GM23338 (cell line): ENCODE data around the gene SP6. TPM values are rescaled to one million over a fixed set of nuclear protein-coding genes. Genes with fewer than 3 reads are reported as not detected.
A peak's percentile ranks its signal among the peaks of the same experiment; 100 is the strongest.

Experiments used
- ATAC-seq: fragments of 200-7000 bp; cut with Tn5 transposase; 3 replicates; pipeline ENCODE4 v1.9.1; 2020
- DNase-seq: peaks from one replicate; pipeline ENCODE4 v3.0.0-alpha.2; 2015; ENCODE audit warnings: low spot score
- H2AFZ ChIP-seq: fragments of 200-600 bp; sonication (generic); 2 replicates; pipeline ENCODE4 v1.8.0; 2016; ENCODE audit warnings: antibody characterized with exemption, mild to moderate bottlenecking, moderate library complexity
- H3F3A ChIP-seq: fragments of 200-600 bp; sonication (generic); replicated peaks from 2 replicates; pipeline ENCODE4 v1.8.0; 2017; ENCODE audit warnings: antibody characterized with exemption, mixed run types, low read depth
- H3K27ac ChIP-seq: fragments of 200-600 bp; sonication (generic); 2 replicates; pipeline ENCODE4 v1.6.1; 2016; ENCODE audit warnings: low read depth
- H3K27me3 ChIP-seq: fragments of 200-600 bp; sonication (generic); 2 replicates; pipeline ENCODE4 v1.8.0; 2016; ENCODE audit warnings: mild to moderate bottlenecking, mixed run types, moderate library complexity; ENCODE audit not compliant: insufficient read depth
- H3K36me3 ChIP-seq: fragments of 200-600 bp; sonication (generic); 2 replicates; pipeline ENCODE4 v1.8.0; 2016; ENCODE audit warnings: mild to moderate bottlenecking; ENCODE audit not compliant: insufficient read depth
- H3K4me1 ChIP-seq: fragments of 200-600 bp; sonication (generic); 2 replicates; pipeline ENCODE4 v1.8.0; 2016; ENCODE audit warnings: mild to moderate bottlenecking, moderate library complexity; ENCODE audit not compliant: insufficient read depth
- H3K4me2 ChIP-seq: fragments of 200-600 bp; sonication (generic); 2 replicates; pipeline ENCODE4 v1.7.1; 2017; ENCODE audit warnings: mixed run types
- H3K4me3 ChIP-seq: fragments of 200-600 bp; sonication (generic); 2 replicates; pipeline ENCODE4 v1.6.1; 2016; ENCODE audit warnings: mixed run types
- H3K79me2 ChIP-seq: fragments of 200-600 bp; sonication (generic); replicated peaks from 2 replicates; pipeline ENCODE4 v1.8.0; 2017; ENCODE audit warnings: mild to moderate bottlenecking; ENCODE audit not compliant: insufficient read depth
- H3K9me2 ChIP-seq: fragments of 200-600 bp; sonication (generic); 2 replicates; pipeline ENCODE4 v1.8.0; 2017; ENCODE audit not compliant: insufficient read depth
- H4K20me1 ChIP-seq: fragments of 200-600 bp; sonication (generic); replicated peaks from 2 replicates; pipeline ENCODE4 v1.8.0; 2017; ENCODE audit warnings: mild to moderate bottlenecking; ENCODE audit not compliant: insufficient read depth
- H3K27ac Mint-ChIP-seq: 2 replicates; pipeline ENCODE4 v1.8.0; 2020; ENCODE audit warnings: inconsistent platforms, mild to moderate bottlenecking, moderate library complexity, mixed read lengths
- H3K27me3 Mint-ChIP-seq: 3 replicates; pipeline ENCODE4 v1.8.0; 2022; ENCODE audit warnings: low read depth, mild to moderate bottlenecking, moderate library complexity, mixed read lengths, inconsistent platforms; ENCODE audit not compliant: insufficient read depth, poor library complexity
- H3K36me3 Mint-ChIP-seq: 3 replicates; pipeline ENCODE4 v1.8.0; 2021; ENCODE audit warnings: low read depth, mild to moderate bottlenecking, inconsistent platforms, moderate library complexity, mixed read lengths
- H3K4me1 Mint-ChIP-seq: 3 replicates; pipeline ENCODE4 v1.8.0; 2020; ENCODE audit warnings: mild to moderate bottlenecking, inconsistent platforms, mixed read lengths
- H3K4me3 Mint-ChIP-seq: 3 replicates; pipeline ENCODE4 v1.8.0; 2021; ENCODE audit warnings: moderate library complexity, mild to moderate bottlenecking, inconsistent platforms, mixed read lengths
- H3K9me3 Mint-ChIP-seq: 3 replicates; pipeline ENCODE4 v1.8.0; 2020; ENCODE audit warnings: moderate library complexity, mild to moderate bottlenecking, inconsistent platforms, mixed read lengths
- ETS1 ChIP-seq: IDR thresholded peaks from 2 replicates; pipeline ENCODE4 v1.6.1; 2016; ENCODE audit warnings: antibody characterized with exemption
- EZH2 ChIP-seq: fragments of 200-600 bp; sonication (generic); IDR thresholded peaks from one replicate; pipeline ENCODE4 v1.8.0; 2017; ENCODE audit warnings: antibody characterized with exemption, mild to moderate bottlenecking, low read depth; ENCODE audit not compliant: unreplicated experiment
- NANOG ChIP-seq: IDR thresholded peaks from 2 replicates; pipeline ENCODE4 v1.6.1; 2016; ENCODE audit warnings: antibody characterized with exemption, borderline replicate concordance
- POLR2AphosphoS5 ChIP-seq: IDR thresholded peaks from 2 replicates; pipeline ENCODE4 v1.6.1; 2016; ENCODE audit warnings: antibody characterized with exemption, low read depth
- STAT1 ChIP-seq: IDR thresholded peaks from one replicate; pipeline ENCODE4 v1.6.1; 2016; ENCODE audit warnings: antibody characterized with exemption; ENCODE audit not compliant: unreplicated experiment
- ZNF331 ChIP-seq: fragments of 250-450 bp; sonication (Bioruptor Pico); IDR thresholded peaks from 2 replicates; pipeline ENCODE4 v1.5.0; 2020; ENCODE audit warnings: low read depth, mild to moderate bottlenecking, moderate library complexity
- polyA plus RNA-seq: library from polyadenylated mRNA; unstranded; fragments of >200 nt; fragmentation: Nextera tagmentation; extraction: Ambion mirVana; gene quantifications from 2 replicates; pipeline ENCODE4 v1.2.1, GENCODE V29; 2016
- total RNA-seq: library from RNA; depleted of rRNA; stranded (reverse); fragments of >200 nt; shearing (Covaris generic); gene quantifications from 2 replicates; pipeline ENCODE4 v1.2.3, GENCODE V29; 2014
- TF ChIP-seq, protein P1 (sequence below), 2 experiments: fragments of 200-600 bp in 1 of 2; sonication (generic) in 1 of 2; conservative IDR thresholded peaks; 2 replicates each; pipeline versions ENCODE4 v1.5.1 to v1.6.1; 2016 to 2017; ENCODE audit warnings: antibody characterized with exemption in 2 of 2, low read depth in 2 of 2, mild to moderate bottlenecking in 2 of 2, moderate library complexity in 1 of 2
- TF ChIP-seq, protein P2 (sequence below): fragments of 250-450 bp; sonication (Bioruptor Pico); IDR thresholded peaks from 2 replicates; pipeline ENCODE4 v1.5.0; 2020; ENCODE audit warnings: mild to moderate bottlenecking, moderate library complexity

Gene SP6
- total and polyA plus RNA-seq, 2 experiments from 2014 or later, result 0.13 to 1.0 TPM

DNA sequence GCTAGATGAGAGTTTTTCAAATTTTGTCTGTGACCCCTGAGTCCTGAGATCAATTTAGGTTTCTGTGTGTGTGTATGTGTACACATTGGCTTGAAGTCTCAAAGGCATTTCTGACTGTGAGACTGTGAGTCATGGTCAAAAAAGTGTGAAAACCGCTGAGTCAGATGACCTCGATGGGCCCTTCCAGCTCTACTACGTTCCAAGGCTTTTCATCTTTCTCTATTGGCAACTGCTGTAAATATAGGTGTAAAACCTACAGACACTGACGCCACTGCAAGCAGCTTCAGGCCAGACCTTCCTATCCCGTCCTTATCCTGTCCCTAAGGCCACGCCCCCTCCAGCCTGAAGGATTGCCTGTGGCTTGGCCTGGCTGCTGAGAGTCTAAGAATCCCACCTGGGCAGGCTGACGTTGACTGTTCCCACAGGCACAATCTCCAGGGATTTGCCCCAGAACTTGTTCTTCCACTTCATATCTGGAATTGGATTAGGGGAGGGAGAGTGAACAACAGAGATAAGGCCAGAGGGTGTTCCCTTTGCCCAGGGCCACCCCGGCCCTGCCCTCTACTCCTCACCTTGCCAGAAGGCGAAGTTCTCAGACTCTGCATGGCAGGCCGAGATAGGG lies 40.7 kb downstream of the SP6 start:
- peak; percentile 80 for ATAC-seq
- peaks cover 5% of the 10 kb centered on the region for H3K27me3 Mint-ChIP-seq
- Histone ChIP-seq H3F3A (no peaks in the 10 kb centered on the region), H3K79me2 (no peaks in the 10 kb centered on the region), H3K4me3 (no peak overlapping the region), H2AFZ (no peak overlapping the region), H3K9me2 (no peaks in the 10 kb centered on the region), H3K36me3 (no peaks in the 10 kb centered on the region), H4K20me1 (no peaks in the 10 kb centered on the region), H3K27me3 (no peaks in the 10 kb centered on the region), H3K4me1 (no peaks in the 10 kb centered on the region), H3K27ac (no peak overlapping the region), H3K4me2 (no peak overlapping the region)
- DNase-seq, result peak; percentile 56
- TF ChIP-seq NANOG, result no peak
- TF ChIP-seq, protein P1, sequence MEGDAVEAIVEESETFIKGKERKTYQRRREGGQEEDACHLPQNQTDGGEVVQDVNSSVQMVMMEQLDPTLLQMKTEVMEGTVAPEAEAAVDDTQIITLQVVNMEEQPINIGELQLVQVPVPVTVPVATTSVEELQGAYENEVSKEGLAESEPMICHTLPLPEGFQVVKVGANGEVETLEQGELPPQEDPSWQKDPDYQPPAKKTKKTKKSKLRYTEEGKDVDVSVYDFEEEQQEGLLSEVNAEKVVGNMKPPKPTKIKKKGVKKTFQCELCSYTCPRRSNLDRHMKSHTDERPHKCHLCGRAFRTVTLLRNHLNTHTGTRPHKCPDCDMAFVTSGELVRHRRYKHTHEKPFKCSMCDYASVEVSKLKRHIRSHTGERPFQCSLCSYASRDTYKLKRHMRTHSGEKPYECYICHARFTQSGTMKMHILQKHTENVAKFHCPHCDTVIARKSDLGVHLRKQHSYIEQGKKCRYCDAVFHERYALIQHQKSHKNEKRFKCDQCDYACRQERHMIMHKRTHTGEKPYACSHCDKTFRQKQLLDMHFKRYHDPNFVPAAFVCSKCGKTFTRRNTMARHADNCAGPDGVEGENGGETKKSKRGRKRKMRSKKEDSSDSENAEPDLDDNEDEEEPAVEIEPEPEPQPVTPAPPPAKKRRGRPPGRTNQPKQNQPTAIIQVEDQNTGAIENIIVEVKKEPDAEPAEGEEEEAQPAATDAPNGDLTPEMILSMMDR (conservative IDR thresholded peaks at IDR 0.05; ENCODE audit: low read depth in 2 of 2), result no peak
- TF ChIP-seq POLR2AphosphoS5, result no peak
- no peak for TF ChIP-seq ZNF331 (CRISPR knock-in tag)
- no peak for TF ChIP-seq ETS1
- no peak overlapping the region for H3K4me3 Mint-ChIP-seq
- H3K9me3 Mint-ChIP-seq, result no peaks in the 10 kb centered on the region; the same call in 2 of the 3 replicates
- H3K36me3 Mint-ChIP-seq, result peaks cover 5% of the 10 kb centered on the region; the same call in 1 of the 3 replicates
- peaks cover 7% of the 10 kb centered on the region; the same call in 2 of the 3 replicates for H3K4me1 Mint-ChIP-seq
- H3K27ac Mint-ChIP-seq, result peak overlapping the region; percentile 72

DNA sequence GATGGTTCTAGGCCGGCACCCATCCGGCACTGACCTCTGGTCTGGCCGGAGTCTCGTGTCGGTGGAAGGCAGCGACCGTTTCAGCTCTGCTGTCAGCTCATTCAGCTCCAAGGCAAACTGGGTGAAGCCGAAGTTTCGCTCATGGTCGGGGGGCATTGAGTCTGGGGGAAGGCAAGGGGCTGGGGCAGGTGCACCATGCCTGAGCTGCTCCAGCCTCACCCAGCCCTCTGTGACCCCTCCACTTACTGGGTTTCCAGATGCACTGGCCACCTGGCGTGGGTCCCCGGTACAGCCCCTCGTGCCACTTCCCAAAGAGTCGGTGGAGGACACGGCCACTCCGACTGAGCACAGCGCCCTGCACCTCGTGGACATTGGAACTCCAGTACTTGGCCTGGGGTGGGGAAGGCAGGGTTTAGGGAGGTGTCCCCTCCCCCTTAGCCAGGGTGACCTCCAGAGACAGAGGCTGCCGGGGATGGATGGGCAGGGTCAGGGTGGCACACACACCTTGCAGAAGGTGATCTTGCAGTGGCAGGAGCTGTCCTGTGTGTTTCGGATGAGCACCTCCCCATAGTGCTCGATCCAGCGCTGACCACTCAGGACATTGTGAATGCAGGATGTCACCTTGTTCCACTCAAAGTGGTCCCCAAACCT lies 42.0 kb downstream of the SP6 start:
- ATAC-seq, result no peak
- no peak overlapping the region for H3K4me2 ChIP-seq
- Mint-ChIP-seq H3K27me3 (peaks cover 9% of the 10 kb centered on the region), H3K4me1 (peaks cover 7% of the 10 kb centered on the region; the same call in 2 of the 3 replicates), H3K27ac (no peak overlapping the region), H3K4me3 (no peak overlapping the region), H3K9me3 (no peaks in the 10 kb centered on the region; the same call in 2 of the 3 replicates), H3K36me3 (peaks cover 5% of the 10 kb centered on the region; the same call in 1 of the 3 replicates)
- no peak overlapping the region for H3K4me3 ChIP-seq
- no peaks in the 10 kb centered on the region for H3K36me3 ChIP-seq
- H3K9me2 ChIP-seq, result no peaks in the 10 kb centered on the region
- H3K27ac ChIP-seq, result no peak overlapping the region
- no peak overlapping the region for H2AFZ ChIP-seq
- no peaks in the 10 kb centered on the region for H3K27me3 ChIP-seq
- DNase-seq, result no peak
- H3F3A ChIP-seq, result no peaks in the 10 kb centered on the region
- H3K79me2 ChIP-seq, result no peaks in the 10 kb centered on the region
- H4K20me1 ChIP-seq, result no peaks in the 10 kb centered on the region
- no peaks in the 10 kb centered on the region for H3K4me1 ChIP-seq
- TF ChIP-seq ETS1 (no peak), EZH2 (no peak), STAT1 (no peak), POLR2AphosphoS5 (no peak), ZNF331 (CRISPR knock-in tag) (no peak), NANOG (no peak)
- TF ChIP-seq, protein P2, sequence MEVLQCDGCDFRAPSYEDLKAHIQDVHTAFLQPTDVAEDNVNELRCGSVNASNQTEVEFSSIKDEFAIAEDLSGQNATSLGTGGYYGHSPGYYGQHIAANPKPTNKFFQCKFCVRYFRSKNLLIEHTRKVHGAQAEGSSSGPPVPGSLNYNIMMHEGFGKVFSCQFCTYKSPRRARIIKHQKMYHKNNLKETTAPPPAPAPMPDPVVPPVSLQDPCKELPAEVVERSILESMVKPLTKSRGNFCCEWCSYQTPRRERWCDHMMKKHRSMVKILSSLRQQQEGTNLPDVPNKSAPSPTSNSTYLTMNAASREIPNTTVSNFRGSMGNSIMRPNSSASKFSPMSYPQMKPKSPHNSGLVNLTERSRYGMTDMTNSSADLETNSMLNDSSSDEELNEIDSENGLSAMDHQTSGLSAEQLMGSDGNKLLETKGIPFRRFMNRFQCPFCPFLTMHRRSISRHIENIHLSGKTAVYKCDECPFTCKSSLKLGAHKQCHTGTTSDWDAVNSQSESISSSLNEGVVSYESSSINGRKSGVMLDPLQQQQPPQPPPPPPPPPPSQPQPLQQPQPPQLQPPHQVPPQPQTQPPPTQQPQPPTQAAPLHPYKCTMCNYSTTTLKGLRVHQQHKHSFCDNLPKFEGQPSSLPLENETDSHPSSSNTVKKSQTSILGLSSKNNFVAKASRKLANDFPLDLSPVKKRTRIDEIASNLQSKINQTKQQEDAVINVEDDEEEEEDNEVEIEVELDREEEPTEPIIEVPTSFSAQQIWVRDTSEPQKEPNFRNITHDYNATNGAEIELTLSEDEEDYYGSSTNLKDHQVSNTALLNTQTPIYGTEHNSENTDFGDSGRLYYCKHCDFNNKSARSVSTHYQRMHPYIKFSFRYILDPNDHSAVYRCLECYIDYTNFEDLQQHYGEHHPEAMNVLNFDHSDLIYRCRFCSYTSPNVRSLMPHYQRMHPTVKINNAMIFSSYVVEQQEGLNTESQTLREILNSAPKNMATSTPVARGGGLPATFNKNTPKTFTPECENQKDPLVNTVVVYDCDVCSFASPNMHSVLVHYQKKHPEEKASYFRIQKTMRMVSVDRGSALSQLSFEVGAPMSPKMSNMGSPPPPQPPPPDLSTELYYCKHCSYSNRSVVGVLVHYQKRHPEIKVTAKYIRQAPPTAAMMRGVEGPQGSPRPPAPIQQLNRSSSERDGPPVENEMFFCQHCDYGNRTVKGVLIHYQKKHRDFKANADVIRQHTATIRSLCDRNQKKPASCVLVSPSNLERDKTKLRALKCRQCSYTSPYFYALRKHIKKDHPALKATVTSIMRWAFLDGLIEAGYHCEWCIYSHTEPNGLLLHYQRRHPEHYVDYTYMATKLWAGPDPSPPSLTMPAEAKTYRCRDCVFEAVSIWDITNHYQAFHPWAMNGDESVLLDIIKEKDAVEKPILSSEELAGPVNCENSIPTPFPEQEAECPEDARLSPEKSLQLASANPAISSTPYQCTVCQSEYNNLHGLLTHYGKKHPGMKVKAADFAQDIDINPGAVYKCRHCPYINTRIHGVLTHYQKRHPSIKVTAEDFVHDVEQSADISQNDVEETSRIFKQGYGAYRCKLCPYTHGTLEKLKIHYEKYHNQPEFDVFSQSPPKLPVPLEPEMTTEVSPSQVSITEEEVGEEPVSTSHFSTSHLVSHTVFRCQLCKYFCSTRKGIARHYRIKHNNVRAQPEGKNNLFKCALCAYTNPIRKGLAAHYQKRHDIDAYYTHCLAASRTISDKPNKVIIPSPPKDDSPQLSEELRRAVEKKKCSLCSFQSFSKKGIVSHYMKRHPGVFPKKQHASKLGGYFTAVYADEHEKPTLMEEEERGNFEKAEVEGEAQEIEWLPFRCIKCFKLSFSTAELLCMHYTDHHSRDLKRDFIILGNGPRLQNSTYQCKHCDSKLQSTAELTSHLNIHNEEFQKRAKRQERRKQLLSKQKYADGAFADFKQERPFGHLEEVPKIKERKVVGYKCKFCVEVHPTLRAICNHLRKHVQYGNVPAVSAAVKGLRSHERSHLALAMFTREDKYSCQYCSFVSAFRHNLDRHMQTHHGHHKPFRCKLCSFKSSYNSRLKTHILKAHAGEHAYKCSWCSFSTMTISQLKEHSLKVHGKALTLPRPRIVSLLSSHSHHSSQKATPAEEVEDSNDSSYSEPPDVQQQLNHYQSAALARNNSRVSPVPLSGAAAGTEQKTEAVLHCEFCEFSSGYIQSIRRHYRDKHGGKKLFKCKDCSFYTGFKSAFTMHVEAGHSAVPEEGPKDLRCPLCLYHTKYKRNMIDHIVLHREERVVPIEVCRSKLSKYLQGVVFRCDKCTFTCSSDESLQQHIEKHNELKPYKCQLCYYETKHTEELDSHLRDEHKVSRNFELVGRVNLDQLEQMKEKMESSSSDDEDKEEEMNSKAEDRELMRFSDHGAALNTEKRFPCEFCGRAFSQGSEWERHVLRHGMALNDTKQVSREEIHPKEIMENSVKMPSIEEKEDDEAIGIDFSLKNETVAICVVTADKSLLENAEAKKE (CRISPR knock-in tag), result no peak
